IPS-NIHi7 (cell line): ENCODE results near the gene SLC19A3.
"Not testable (repeated sequence)": the region's sequence is repeated elsewhere in the genome, so short reads cannot be mapped to it uniquely, and the experiment has no call there.

Source experiments
- DNase-seq: peaks from one replicate; pipeline ENCODE4 v3.0.0; 2012; ENCODE audit warnings: mixed read lengths; ENCODE audit errors: extremely low spot score

The SLC19A3 gene

GRCh38 chr2:227703280-227703732 lies 14.5 kb downstream of the SLC19A3 start:
- DNase-seq, result peak; percentile 42

GRCh38 chr2:227701556-227701955 lies 16.3 kb downstream of the SLC19A3 start:
- no peak for DNase-seq

- DNase-seq, result no peak
Measured at GRCh38 chr2:227696990-227697679, 20.7 kb downstream of the SLC19A3 start.

GRCh38 chr2:227687189-227687588 lies 30.6 kb downstream of the SLC19A3 start:
- no peak for DNase-seq

GRCh38 chr2:227684258-227684657 lies 33.6 kb downstream of the SLC19A3 start:
- no peak for DNase-seq

- DNase-seq, result no peak
Measured at GRCh38 chr2:227677928-227678327, 39.9 kb downstream of the SLC19A3 start.

GRCh38 chr2:227674485-227674884 lies 43.3 kb downstream of the SLC19A3 start:
- no peak for DNase-seq

GRCh38 chr2:227673620-227674019 lies 44.2 kb downstream of the SLC19A3 start:
- not testable (repeated sequence) for DNase-seq

- no peak for DNase-seq
Measured at GRCh38 chr2:227671170-227671905, 46.5 kb downstream of the SLC19A3 start.

- DNase-seq, result not testable (repeated sequence)
Measured at GRCh38 chr2:227666631-227667170, 51.1 kb downstream of the SLC19A3 start, which contains the start of gene SCYGR5. TSS of gene SCYGR5 (plus strand) at chr2:227666804. CDS start at chr2:227666804, 0 bp downstream.

GRCh38 chr2:227665189-227665940 lies 52.5 kb downstream of the SLC19A3 start:
- no peak for DNase-seq

GRCh38 chr2:227661827-227662226 lies 56.0 kb downstream of the SLC19A3 start:
- DNase-seq, result no peak

GRCh38 chr2:227661025-227661649 lies 56.7 kb downstream of the SLC19A3 start:
- peak; percentile 54 for DNase-seq

- DNase-seq, result no peak
Measured at GRCh38 chr2:227657199-227657845, 60.5 kb downstream of the SLC19A3 start.

- no peak for DNase-seq
Measured at GRCh38 chr2:227655454-227655853, 62.4 kb downstream of the SLC19A3 start.

GRCh38 chr2:227654426-227654825 lies 63.4 kb downstream of the SLC19A3 start:
- no peak for DNase-seq

- DNase-seq, result no peak
Measured at GRCh38 chr2:227653419-227653818, 64.4 kb downstream of the SLC19A3 start.

- DNase-seq, result peak; percentile 18
Measured at GRCh38 chr2:227643990-227644551, 73.8 kb downstream of the SLC19A3 start.

- DNase-seq, result no peak
Measured at GRCh38 chr2:227642656-227643055, 75.2 kb downstream of the SLC19A3 start.

GRCh38 chr2:227634201-227634600 lies 83.6 kb downstream of the SLC19A3 start:
- no peak for DNase-seq
